Lung (tissue), 12 donors: ENCODE data around the gene DOCK8. TPM values are rescaled to one million over a fixed set of nuclear protein-coding genes. Genes with fewer than 3 reads are reported as not detected.
A peak's percentile ranks its signal among the peaks of the same experiment; 100 is the strongest.

ENCODE experiments used
- ATAC-seq: fragments of 200-7000 bp; cut with Tn5 transposase; one replicate; pipeline ENCODE4 v1.9.1; 2020; ENCODE audit warnings: moderate number of reproducible peaks; ENCODE audit not compliant: insufficient read depth, low FRiP score
- DNase-seq, 3 donors: peaks; one replicate each; pipeline ENCODE4 v3.0.0-alpha.2; 2013 to 2017
- H3K27ac ChIP-seq, 2 donors: one replicate each; pipeline ENCODE4 v1.5.1; 2013; ENCODE audit warnings: mild to moderate bottlenecking in 2 of 2, moderate library complexity in 2 of 2, control low read depth in 1 of 2, inconsistent platforms in 1 of 2, low read depth in 1 of 2, low read length in 1 of 2
- H3K27me3 ChIP-seq, 3 donors: one replicate each; pipeline ENCODE4 v1.5.1; 2013; ENCODE audit warnings: low read length in 2 of 3; ENCODE audit not compliant: control insufficient read depth in 3 of 3, insufficient read depth in 3 of 3
- H3K36me3 ChIP-seq, 4 donors: one replicate each; pipeline ENCODE4 v1.5.1; 2013; ENCODE audit warnings: low read length in 4 of 4, mild to moderate bottlenecking in 1 of 4, moderate library complexity in 1 of 4; ENCODE audit not compliant: control insufficient read depth in 4 of 4, insufficient read depth in 4 of 4
- H3K4me1 ChIP-seq, 5 donors: one replicate each; pipeline ENCODE4 v1.5.1; 2013; ENCODE audit warnings: low read length in 5 of 5, mild to moderate bottlenecking in 2 of 5, moderate library complexity in 1 of 5; ENCODE audit not compliant: control insufficient read depth in 5 of 5, insufficient read depth in 5 of 5
- H3K4me3 ChIP-seq: one replicate; pipeline ENCODE4 v1.5.1; 2013; ENCODE audit warnings: mild to moderate bottlenecking, control low read depth, moderate library complexity
- H3K9ac ChIP-seq, 2 donors: one replicate each; pipeline ENCODE4 v1.5.1; 2013; ENCODE audit warnings: low read length in 2 of 2, control low read depth in 1 of 2; ENCODE audit not compliant: insufficient read depth in 1 of 2
- H3K9me3 ChIP-seq, 4 donors: one replicate each; pipeline ENCODE4 v1.5.1; 2013; ENCODE audit warnings: low read length in 3 of 4, mild to moderate bottlenecking in 1 of 4, moderate library complexity in 1 of 4; ENCODE audit not compliant: control insufficient read depth in 4 of 4, insufficient read depth in 3 of 4
- WGBS, 2 donors: extraction: QIAGEN DNeasy Blood & Tissue Kit; methylation state at CpG; one replicate each; pipeline ENCODE4 v1.1.7; 2013; 5-methylcytosine and 5-hydroxymethylcytosine counted together
- polyA plus RNA-seq, 2 donors: library from polyadenylated mRNA; stranded (reverse); fragments of 200-250 nt; gene quantifications; one replicate each; pipeline ENCODE4 v1.2.1, GENCODE V29; 2013
- total RNA-seq, 2 donors: library from RNA; depleted of rRNA in 1 of 2; stranded (reverse); fragments of >200 nt in 1 of 2; gene quantifications; one replicate each; pipeline ENCODE4 v1.2.1, GENCODE V29; 2014 to 2021
- TF ChIP-seq, protein P1 (sequence below): IDR thresholded peaks from 2 replicates; pipeline ENCODE4 v1.5.1; 2012; ENCODE audit warnings: mild to moderate bottlenecking; ENCODE audit errors: control extremely low read depth, extremely low read depth
- donor health status: control.
- donor health status: control.
- donor health status: Bipolar disorder and iron deficiency.
- donor health status: healthy.
- donor health status: DM: yes; HTN: yes; CAD: no.

The DOCK8 gene
- total and polyA plus RNA-seq, 4 donors = 9.6 to 75.1 (median 27.3) TPM

DNA sequence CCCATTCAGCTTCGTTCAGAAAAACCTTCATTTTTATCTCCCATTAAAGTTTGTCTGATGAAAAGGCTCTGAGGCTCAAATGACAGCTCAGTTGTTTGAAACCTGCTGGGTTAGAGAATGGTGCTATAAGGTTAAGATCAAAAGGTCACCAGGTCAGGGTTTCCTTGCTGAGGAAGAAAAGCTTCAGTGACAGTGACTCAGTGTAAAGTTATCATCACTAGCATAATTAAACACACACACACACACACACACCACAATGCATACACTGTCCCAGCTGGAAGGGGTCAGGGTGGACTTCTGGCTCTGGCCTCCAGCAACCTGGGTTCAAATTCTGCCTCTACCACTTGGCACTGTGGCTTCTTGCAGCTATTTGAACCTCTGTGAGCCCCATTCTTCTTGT is 281.1 kb downstream of the DOCK8 start:
- TF ChIP-seq, protein P1, sequence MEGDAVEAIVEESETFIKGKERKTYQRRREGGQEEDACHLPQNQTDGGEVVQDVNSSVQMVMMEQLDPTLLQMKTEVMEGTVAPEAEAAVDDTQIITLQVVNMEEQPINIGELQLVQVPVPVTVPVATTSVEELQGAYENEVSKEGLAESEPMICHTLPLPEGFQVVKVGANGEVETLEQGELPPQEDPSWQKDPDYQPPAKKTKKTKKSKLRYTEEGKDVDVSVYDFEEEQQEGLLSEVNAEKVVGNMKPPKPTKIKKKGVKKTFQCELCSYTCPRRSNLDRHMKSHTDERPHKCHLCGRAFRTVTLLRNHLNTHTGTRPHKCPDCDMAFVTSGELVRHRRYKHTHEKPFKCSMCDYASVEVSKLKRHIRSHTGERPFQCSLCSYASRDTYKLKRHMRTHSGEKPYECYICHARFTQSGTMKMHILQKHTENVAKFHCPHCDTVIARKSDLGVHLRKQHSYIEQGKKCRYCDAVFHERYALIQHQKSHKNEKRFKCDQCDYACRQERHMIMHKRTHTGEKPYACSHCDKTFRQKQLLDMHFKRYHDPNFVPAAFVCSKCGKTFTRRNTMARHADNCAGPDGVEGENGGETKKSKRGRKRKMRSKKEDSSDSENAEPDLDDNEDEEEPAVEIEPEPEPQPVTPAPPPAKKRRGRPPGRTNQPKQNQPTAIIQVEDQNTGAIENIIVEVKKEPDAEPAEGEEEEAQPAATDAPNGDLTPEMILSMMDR = no peak
- no peak overlapping the region for H3K27ac ChIP-seq
- H3K27me3 ChIP-seq = no peaks in the 10 kb centered on the region
- 84 to 86% methylated on average over 1 of the region's 1 CpG for WGBS, 2 donors
- H3K9ac ChIP-seq = no peak overlapping the region
- H3K36me3 ChIP-seq = no peaks in the 10 kb centered on the region
- H3K4me3 ChIP-seq = no peak overlapping the region
- no peaks in the 10 kb centered on the region for H3K4me1 ChIP-seq
- no peaks in the 10 kb centered on the region for H3K9me3 ChIP-seq
- DNase-seq = no peak
- no peak for ATAC-seq

DNA sequence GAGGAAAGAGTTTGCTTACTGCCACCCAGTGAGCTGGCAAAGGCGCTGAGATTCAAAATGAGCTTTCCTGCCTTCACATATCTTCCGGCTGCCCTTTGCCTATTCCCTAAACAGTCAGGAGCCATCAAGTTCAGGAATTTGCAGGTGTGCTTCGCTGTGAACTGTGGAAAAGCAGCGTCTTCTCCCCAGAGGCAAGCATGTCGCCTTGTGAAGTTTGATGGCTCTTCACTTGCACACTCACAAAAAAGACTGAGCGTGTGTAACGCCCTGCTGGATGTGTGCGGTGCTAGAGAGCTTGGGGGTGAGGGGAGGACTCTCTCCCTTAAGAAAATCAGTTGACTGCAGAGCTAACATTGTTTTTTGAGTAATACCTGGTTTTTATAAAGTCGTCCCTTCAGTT is 288.7 kb downstream of the DOCK8 start:
- H3K4me3 ChIP-seq = no peak overlapping the region

DNA sequence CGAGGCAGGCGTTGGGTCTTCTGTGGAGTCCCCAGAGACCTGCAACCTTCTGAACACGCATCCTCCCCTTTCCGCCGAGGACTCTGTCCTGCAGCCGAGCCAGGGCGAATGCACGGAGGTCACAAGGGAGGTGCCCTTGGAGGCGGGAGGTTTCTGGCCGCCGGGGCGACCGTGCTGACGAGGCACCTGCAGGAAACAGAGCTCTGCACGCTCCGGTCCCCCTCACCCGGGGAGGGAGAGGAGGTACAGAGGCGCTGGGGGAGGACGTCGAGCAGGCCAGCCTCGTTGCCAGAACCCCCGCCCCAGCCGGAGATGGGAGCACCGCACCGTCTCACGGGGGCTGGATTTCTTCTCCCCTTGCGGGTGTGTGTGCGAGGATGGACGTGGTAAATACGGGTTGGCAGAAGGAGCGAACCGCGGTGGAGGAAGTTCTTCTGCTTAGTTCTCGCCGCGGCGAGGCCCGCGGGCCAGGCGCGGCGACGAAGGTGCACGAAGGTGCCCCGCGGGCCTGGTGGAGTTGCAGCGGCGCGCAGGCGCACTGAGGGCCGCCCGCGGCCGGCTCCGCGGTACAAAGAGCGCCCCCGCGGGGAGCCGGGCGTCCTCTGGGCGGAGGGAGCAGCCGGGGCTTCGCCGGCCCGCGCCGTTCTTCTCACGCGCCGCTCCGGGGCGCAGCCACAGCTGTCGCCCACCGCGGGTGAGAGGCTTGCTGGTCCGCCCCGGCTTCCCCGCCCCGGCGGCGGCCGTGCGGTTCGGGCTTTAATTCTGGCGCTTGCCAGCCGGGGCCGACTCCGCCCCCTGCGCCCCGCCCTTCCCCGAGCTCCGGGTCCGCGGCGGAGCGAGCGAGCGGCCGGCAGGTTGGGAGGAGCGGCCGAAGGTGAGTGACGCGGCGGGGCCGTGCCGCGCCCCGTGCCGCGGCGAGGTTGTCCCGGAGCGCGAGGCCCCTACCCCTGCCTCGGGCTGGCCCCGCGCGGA is 289.5 kb downstream of the DOCK8 start, which contains the start of gene KANK1:
TSS of gene KANK1 (plus strand) at position 815 of the 972 bp plus-strand sequence.
- Histone ChIP-seq H3K27ac (peak within 1 kb of the TSS; percentile 92 to 96), H3K27me3 (peaks cover 0 to 7% (median 0%) of the 10 kb centered on the region in 3 donors), H3K4me1 (peaks cover 0 to 19% (median 0%) of the 10 kb centered on the region in 5 donors), H3K4me3 (peak within 1 kb of the TSS; percentile 76), H3K9me3 (no peaks in the 10 kb centered on the region), H3K9ac (peak within 1 kb of the TSS; percentile 28 to 74), H3K36me3 (no peaks in the 10 kb centered on the region)
- WGBS, 2 donors = 1% methylated on average over 87 to 119 of the region's 119 CpGs
- TF ChIP-seq, protein P1 = peak; percentile 7
- DNase-seq = peak; percentile 73 to 84 (median 77)
- peak; percentile 87 for ATAC-seq

More for the DNA sequence above, 288.7 kb downstream of the DOCK8 start:
- Histone ChIP-seq H3K27me3 (peaks cover 0 to 7% (median 0%) of the 10 kb centered on the region in 3 donors), H3K9ac (no peak overlapping the region), H3K9me3 (no peaks in the 10 kb centered on the region), H3K27ac (no peak overlapping the region), H3K4me1 (peaks cover 0 to 19% (median 0%) of the 10 kb centered on the region in 5 donors), H3K36me3 (no peaks in the 10 kb centered on the region)
- DNase-seq (no peak), ATAC-seq (no peak)
- TF ChIP-seq, protein P1 = no peak
- 66 to 72% methylated on average over 9 of the region's 9 CpGs for WGBS, 2 donors
